Activated CD4-positive, alpha-beta T cell treated with anti-CD3 and anti-CD28 coated beads, Interleukin-2, amount 50 U/mL, for 24 hours (primary cell): ENCODE measurements around the gene RERE.
"Not testable (repeated sequence)": the region's sequence is repeated elsewhere in the genome, so short reads cannot be mapped to it uniquely, and the experiment has no call there.

Experiments
- DNase-seq, 2 donors: peaks; one replicate each; pipeline ENCODE4 v3.0.0-alpha.2; 2020; ENCODE audit warnings: low read depth in 1 of 2, low spot score in 1 of 2

RERE gene

GRCh38 chr1:8753736-8754135 lies 63.7 kb downstream of the RERE start:
- no peak for DNase-seq

GRCh38 chr1:8752921-8753713 lies 64.3 kb downstream of the RERE start:
- DNase-seq = no peak

- DNase-seq = no peak
These were observed 65.0 kb downstream of the RERE start for GRCh38 chr1:8752411-8752810.

GRCh38 chr1:8751984-8752383 lies 65.5 kb downstream of the RERE start:
- no peak for DNase-seq

- no peak for DNase-seq
These were observed 69.3 kb downstream of the RERE start for GRCh38 chr1:8747879-8748825.

GRCh38 chr1:8746554-8746953 lies 70.9 kb downstream of the RERE start:
- DNase-seq = no peak

- DNase-seq = no peak
These were observed 71.6 kb downstream of the RERE start for GRCh38 chr1:8745749-8746390.

DNA sequence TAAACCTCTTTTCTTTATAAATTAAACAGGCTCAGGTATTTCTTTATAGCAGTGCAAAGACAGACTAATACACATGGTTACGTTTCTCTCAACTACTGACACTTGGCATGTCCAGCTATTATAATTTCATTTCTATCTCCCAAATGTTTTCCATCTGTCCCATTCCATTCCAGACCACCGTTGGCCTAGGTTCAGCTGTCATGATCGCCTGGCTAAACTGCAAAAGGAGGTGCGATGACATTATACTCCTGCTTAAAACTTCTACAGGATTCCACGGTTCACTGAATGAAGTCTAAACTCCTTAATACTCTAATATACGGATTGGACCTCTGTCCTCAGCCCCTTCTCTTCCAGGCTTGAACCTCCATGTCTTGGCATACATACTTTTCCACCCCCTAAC lies 72.1 kb downstream of the RERE start:
- no peak for DNase-seq

GRCh38 chr1:8742022-8742924 lies 75.2 kb downstream of the RERE start:
- DNase-seq = no peak

- no peak for DNase-seq
These were observed 77.4 kb downstream of the RERE start for GRCh38 chr1:8740034-8740449.

GRCh38 chr1:8739377-8739776 lies 78.1 kb downstream of the RERE start:
- no peak for DNase-seq

DNA sequence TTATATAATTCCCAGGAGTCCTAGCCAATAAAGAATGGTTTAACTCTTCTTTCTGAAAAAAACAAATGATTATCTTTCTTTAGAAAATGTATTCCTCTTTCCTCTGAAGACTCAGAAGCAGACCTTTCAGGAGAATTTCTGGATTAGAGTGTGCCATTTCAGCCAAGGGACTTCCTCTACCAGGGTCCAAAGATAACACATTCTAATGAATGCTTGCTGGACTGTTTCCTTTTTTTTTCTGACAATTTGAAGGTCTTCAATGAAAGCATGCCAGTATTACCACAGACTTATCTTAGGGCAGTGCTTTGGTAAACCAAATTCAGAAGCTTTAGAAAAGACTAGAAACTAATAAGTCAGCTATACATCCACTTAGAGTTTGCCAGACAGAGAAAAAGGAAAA lies 80.5 kb downstream of the RERE start:
- DNase-seq = no peak

GRCh38 chr1:8733484-8733883 lies 84.0 kb downstream of the RERE start:
- DNase-seq = no peak

DNA sequence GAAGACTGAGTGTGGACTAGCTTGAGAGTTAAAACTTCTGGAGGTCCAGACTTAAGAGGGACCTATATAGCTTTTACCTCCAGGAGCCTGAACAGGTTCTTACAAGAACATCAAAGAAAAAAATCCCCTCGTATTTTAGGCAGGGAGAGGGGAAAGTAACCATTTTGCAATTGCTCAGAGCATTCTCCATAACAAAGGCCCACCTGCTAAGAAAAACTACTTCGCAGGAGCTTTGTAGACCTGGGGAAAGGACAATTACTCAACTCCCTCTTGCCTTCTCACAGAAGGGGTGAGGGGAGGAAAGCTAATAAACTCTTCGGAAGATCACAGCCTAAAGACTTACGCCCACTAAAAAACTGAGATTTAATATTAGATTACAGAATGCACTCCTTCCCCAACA lies 86.3 kb downstream of the RERE start:
- DNase-seq = no peak

DNA sequence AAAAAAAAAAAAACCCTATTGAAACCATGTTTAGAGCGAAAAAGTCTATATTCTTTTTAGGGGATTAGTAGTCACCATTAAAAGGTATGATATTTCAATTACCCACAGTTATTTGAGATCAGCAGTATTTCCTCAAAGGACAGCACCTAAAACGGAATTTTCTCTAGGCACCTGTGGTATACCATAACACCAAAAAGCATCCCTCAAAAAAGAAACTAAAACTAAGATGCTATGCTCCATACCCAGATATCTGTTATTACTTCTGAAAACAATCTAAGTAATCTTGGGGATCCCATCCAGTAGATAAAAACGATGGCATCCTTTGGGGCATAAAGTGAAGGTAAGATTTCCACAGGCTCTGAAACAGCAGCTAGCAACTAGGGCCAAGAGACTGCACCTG lies 89.0 kb downstream of the RERE start:
- no peak for DNase-seq

DNA sequence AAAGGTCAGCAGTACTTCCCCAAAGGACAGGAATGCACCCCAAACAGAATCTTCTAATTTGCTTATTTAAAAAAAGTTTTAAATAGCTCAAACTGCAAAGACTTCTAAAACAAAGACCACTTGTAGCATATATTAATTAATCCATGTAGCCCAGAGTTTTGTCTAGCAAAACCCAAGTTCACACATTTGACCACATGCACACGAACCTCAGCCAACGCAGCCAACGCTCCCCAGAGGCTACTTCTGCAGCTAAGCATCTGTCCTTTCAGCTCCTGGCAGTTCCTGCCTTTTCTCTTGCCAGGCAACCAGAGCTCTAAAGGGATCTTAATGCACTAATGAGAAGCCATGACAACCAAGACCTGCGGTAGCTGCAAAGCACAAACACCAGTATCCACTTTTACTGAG lies 89.6 kb downstream of the RERE start:
- no peak for DNase-seq

- DNase-seq = not testable (repeated sequence)
These were observed 90.1 kb downstream of the RERE start for GRCh38 chr1:8727316-8727715.

DNA sequence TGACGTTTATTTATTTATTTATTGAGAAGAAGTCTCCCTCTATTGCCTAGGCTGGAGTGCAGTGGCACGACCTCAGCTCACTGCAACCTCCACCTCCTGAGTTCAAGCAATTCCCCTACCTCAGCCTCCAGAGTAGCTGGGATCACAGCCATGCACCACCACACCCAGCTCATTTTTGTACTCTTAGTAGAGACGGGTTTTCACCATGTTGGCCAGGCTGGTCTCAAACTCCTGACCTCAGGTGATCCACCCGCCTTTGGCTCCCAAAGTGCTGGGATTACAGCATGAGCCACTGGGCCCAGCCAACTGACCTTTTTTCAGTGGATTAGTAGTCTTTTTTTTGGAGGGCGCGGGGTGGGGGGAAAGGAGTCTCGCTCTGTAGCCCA lies 90.6 kb downstream of the RERE start:
- not testable (repeated sequence) for DNase-seq

DNA sequence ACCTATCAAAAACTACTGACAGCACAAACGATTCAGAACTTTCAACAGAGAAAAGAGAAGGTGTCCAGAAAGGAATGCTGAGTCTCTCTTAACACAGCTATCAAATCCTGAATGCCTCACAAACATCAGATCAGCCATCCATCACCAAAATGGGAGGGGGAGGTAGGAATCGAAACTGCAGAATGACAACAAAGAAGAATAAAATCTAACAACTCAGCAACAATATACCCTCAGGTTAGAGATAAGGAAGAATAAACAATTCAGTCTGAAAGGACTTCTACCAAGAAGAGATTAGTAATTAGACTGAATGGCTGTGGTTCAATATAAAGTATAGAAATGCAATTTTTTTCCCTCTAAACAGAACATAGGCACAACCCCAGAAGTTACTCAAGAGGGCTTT lies 94.4 kb downstream of the RERE start:
- no peak for DNase-seq

GRCh38 chr1:8722366-8722765 lies 95.1 kb downstream of the RERE start:
- no peak for DNase-seq
